Immature natural killer cell (primary cell): ENCODE data around the gene PGRMC1. TPM values are rescaled to one million over a fixed set of nuclear protein-coding genes. Genes with fewer than 3 reads are reported as not detected.

Source experiments
- polyA plus RNA-seq, 3 donors: library from polyadenylated mRNA; unstranded; fragments of 300-500 nt; fragmentation: Illumina TruSeq; gene quantifications; one replicate each; pipeline ENCODE4 v1.2.3, GENCODE V29; 2021

The PGRMC1 gene
- polyA plus RNA-seq, 3 donors from 2014 or later = 14.7 to 38.2 (median 24.3) TPM

Other genes with a start within 250 kb of the PGRMC1 start
- gene CT47C1, start 163.3 kb upstream of the PGRMC1 start, polyA plus RNA-seq = not detected
- gene KIAA1210, start 108.5 kb upstream of the PGRMC1 start, polyA plus RNA-seq = not detected
- gene SLC25A43, start 163.1 kb downstream of the PGRMC1 start, polyA plus RNA-seq = 10 to 100 TPM in 2 of 3 donors, 1 to 10 TPM in 1; 6.1 to 12.6 (median 10.7) TPM
- 100 to 1,000 TPM; 277 to 490 (median 364) TPM for gene SLC25A5, start 232.2 kb downstream of the PGRMC1 start, polyA plus RNA-seq